K562 (cell line): ENCODE data around the gene GNAZ.

Experiments
- ATF2 ChIP-seq: sonication (generic); formaldehyde crosslinking; IDR thresholded peaks from 2 replicates; pipeline ENCODE4 v1.8.1; 2022; ENCODE audit warnings: missing genetic modification reagents
- CTCF ChIP-seq, 3 experiments: IDR thresholded peaks in 2 of 3; conservative IDR thresholded peaks in 1 of 3; 2 replicates each; pipeline ENCODE4 v1.5.1; 2011 to 2012; ENCODE audit warnings: low read length in 3 of 3, mild to moderate bottlenecking in 3 of 3, control low read depth in 2 of 3, improper control_type of control experiment in 1 of 3, inconsistent platforms in 1 of 3, low read depth in 1 of 3, mixed read lengths in 1 of 3, moderate library complexity in 1 of 3; ENCODE audit not compliant: insufficient read depth in 2 of 3
- JUND ChIP-seq, 2 experiments: IDR thresholded peaks; 2 replicates in 1 of 2; 3 replicates in 1 of 2; pipeline ENCODE4 v1.6.1; 2011; ENCODE audit warnings: borderline replicate concordance in 2 of 2, low read depth in 2 of 2, low read length in 2 of 2, improper control_type of control experiment in 1 of 2, missing biosample characterization in 1 of 2, missing genetic modification characterization in 1 of 2, missing genetic modification reagents in 1 of 2
- MED1 ChIP-seq: sonication (generic); formaldehyde crosslinking; IDR thresholded peaks from 2 replicates; pipeline ENCODE4 v1.8.1; 2023; ENCODE audit warnings: missing genetic modification reagents, borderline replicate concordance
- ZNF436 ChIP-seq: fragments of 250-450, 450-650 bp; sonication (Bioruptor Pico); formaldehyde crosslinking; IDR thresholded peaks from 2 replicates; pipeline ENCODE4 v1.7.0; 2020; ENCODE audit warnings: mild to moderate bottlenecking
- ZZZ3 ChIP-seq: fragments of 450-650 bp; IDR thresholded peaks from 2 replicates; pipeline ENCODE4 v1.6.1; 2016; ENCODE audit warnings: antibody characterized with exemption, mild to moderate bottlenecking, moderate library complexity

- no peak for TF ChIP-seq CTCF (IDR thresholded peaks at IDR 0.05 in 2 of 3, conservative IDR thresholded peaks at IDR 0.05 in 1 of 3; ENCODE audit: insufficient read depth in 2 of 3, low read depth in 1 of 3, low read length in 3 of 3)
- TF ChIP-seq ZZZ3: no peak
- TF ChIP-seq ZNF436 (CRISPR knock-in tag): no peak
- no peak for TF ChIP-seq JUND (IDR thresholded peaks at IDR 0.05; ENCODE audit: borderline replicate concordance, low read depth, low read length)
- no peak for TF ChIP-seq JUND (tag; IDR thresholded peaks at IDR 0.05; ENCODE audit: borderline replicate concordance, low read depth, low read length)
- no peak for TF ChIP-seq MED1 (CRISPR knock-in tag)
- TF ChIP-seq ATF2 (CRISPR knock-in tag): no peak
These were observed 84.1 kb downstream of the GNAZ start for GRCh38 chr22:23154461-23154860.
